Hematopoietic multipotent progenitor cell treated with erythropoietin and hydrocortisone succinate and interleukin-3 and kit ligand, for 8 days (in vitro differentiated cells): ENCODE data around the gene RPUSD1.

Source experiments
- DNase-seq: peaks from one replicate; pipeline ENCODE4 v3.0.0-alpha.2; 2015

Gene RPUSD1

GRCh38 chr16:818592-818991 is 30.4 kb upstream of the RPUSD1 start:
- no peak for DNase-seq

- DNase-seq = no peak
Measured at GRCh38 chr16:818132-818531, 30.0 kb upstream of the RPUSD1 start.

DNA sequence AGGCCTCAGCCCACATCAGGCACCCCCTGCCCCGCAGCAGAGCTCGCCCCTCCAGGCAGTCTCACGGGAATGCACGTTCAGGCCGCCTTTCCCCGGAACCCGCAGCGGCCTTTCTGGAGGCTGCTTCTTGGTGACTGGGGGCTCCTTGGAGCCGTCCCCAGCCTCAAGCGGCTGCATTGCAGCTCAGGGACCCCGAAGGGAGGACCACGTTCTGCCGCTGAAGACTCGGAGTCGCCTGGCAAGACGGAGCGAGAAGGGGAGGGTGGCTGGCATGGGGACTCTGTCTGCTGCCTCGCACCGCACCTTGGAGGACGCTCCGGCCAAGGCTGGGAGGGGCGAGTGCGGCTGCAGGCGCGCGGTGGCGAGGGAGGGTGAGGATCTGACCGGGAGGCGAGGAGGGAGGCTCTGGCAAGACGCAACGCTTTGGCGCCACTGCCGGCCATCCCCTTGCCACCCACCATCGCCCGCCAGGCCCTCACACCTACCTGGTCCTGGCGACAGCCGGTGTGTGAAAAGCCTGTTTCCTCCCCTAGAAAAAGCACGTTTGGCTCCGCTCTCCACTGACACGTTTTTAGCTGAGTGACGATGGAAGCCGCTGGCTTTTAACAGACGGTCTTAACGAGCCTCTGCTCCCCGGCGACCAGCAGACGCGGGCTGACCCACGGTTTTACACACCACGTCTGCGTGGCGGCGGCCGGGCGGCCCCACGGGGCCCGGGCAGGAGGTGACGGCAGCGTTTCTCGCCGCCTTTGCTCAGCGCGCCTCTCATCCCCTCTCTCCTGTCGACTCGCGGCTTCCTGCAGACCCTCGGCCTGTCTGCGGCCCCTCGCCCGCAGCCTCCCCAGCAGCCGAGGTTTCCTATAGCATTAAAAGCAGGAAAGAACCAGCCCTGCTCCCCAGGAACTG is 29.1 kb upstream of the RPUSD1 start:
- DNase-seq = no peak

DNA sequence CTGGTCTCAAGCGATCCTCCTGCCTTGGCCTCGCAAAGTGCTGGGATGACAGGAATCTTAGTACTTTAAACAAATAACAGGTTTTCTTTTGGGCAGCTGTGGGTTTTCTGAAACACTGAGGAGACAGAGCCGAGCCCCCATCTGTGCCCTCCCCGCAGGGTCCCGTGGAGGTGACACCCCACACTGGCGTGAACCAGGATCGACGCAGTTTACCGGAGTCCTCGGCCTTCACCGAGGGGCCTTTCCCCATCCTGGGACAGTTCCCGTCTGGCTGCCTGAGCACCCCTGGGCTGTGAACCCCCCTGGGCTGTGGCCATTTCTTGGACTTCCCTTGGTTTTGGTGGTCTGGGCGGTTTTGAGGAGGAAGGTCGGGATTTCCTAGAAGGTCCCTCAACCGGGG is 27.7 kb upstream of the RPUSD1 start:
- no peak for DNase-seq

- DNase-seq = no peak
Measured at GRCh38 chr16:814974-815373, 26.8 kb upstream of the RPUSD1 start.

DNA sequence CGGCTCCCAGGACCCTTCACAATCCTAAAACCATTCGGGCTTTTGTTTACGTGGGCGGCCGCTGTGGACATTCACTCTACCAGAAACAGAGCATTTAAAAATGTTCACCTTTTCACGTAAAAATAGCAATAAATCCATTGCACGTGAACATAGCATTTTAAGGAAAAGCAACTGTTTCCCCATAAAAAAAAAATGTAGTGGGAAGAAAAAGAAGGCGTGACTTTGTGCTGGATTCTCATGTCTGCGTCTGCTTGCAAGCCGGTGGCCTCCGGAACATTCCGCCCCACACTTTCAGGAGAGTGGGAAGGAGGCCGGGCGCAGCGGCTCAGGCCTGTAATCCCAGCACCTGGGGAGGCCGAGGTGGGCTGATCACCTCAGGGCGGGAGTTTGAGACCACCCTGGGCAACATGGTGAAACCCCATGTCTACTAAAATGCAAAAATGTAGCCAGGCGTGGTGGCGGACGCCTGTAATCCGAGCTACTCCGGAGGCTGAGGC is 25.8 kb upstream of the RPUSD1 start:
- DNase-seq = no peak

DNA sequence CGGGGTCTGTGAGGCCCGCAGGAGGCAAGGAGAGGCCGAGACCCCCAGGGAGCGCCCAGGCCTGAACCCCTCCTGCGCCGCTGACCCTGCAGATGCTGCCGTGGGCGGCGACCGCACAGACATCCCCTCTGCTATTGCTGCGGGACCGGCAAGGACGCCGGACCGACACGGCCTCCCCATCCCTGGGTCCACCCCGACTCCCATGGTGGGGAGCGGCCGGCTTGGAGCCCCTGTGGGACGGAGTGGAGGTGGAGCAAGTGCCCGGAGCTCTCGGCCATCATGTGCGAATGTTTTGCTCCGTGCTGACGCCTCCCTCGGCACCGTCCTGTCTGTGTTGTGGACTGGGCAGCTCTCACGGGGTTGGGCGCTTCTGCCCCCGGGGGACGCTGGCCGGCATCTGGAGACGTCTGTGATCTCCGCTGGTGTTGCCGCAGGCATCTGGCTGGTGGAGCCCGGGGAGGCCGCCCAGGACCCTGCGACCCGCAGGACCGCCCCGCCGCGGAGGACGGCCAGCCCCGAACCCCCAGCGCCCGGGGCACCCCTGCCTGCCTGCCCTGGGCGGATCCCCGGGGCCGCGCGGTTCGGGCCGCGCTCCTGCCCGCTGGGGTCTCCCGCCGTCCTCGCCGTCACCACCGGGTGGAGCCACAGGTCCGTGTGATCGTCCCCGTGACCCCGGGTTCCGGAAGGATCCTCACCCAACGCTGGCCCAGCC is 25.2 kb upstream of the RPUSD1 start:
- peak; percentile 30 for DNase-seq

DNA sequence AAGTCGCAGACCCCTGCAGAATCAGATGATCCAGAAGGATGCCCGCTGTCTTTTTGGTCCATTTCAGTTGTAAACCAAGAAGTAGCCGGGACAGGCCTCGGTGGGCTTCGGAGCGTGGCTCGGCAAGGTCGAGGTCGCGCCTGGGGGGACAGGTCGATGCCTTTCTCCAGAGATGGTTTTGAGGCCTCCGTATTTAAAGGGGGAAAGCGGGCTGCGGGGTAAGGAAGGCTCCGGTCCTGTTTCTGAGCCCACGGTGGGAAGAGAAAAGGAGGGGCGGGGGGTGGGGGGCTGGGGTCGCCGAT is 19.9 kb upstream of the RPUSD1 start:
- no peak for DNase-seq

DNA sequence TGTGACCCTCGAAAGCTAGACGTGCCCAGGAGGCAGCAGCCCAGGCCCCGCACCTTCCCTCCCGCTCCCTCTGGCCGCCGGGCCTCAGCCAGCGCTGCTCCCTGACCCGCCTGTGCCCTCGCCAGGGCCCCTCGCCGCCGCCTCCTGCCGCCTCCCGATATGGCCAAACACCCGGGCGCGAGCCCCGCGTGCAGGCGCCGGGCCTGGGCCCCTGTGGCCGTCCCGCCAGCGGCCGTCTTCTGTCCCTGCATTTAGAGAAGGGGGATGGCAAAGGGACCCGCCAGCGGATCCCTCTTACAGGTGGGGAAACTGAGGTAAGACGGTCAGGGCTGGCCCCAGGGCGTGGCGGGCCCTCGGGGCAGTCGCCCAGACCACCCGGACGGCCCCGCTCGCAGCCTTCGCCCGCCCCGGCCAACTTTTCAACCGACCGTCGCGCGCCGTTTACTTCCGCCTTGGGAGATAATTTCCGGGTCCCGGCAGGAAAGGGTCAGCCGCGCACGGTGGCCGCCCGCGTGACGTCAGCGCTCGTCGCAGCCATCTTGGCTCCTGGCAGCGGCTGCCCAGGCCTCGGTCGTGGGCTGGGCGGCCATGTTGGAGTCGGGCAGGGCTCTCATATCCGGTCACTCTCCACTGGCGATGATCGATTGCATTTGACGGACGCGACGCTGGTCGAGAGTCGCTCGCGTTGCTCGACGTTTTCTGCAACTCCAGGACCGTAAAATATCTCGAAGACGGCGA is 19.3 kb upstream of the RPUSD1 start:
- DNase-seq = peak; percentile 89

GRCh38 chr16:805474-805873 is 17.3 kb upstream of the RPUSD1 start:
- DNase-seq = no peak

DNA sequence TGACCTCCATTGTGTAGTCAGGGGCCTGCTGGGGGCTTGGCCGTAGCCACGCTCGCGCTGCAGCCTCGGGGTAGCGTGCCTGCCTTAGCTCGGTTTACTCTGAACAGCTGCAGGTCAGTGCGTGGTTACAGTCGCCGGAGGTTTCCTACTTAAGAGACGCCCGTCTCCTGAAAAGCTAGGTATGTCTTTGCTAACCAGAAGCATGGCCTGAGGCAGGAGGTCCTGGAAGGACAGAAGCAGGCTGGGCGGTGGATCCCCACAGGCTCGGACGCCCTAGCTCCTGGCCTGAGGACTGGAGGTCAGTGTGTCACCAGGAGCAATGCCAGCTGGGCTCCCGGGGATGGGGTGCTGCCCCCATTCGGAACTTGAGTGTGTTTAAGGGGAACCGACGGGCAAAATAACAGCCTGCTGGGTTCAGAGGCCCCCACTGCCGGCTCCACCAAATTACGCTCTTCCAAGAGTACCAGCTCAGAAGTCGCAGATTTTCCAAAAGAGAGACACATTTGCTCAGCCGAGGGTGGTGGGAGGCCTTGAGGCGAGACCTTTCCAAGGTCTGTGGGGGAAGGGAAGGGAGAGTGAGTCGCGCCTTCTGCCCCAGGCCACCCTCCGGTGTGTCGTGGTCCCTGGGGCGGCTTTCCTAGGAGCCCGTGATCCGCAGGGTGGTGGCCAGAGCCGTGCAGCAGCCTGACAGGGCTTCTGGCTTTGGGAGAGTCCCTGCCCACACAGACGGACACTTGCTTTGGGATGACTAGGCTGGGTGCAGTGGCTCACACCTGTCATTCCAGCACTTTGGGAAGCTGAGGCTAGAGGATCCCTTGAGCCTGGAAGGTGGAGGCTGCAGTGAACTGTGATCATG is 16.2 kb upstream of the RPUSD1 start:
- DNase-seq = no peak

GRCh38 chr16:803754-804080 is 15.5 kb upstream of the RPUSD1 start:
- DNase-seq = no peak

- DNase-seq = no peak
Measured at GRCh38 chr16:802914-803753, 15.0 kb upstream of the RPUSD1 start.

GRCh38 chr16:802461-802860 is 14.3 kb upstream of the RPUSD1 start:
- no peak for DNase-seq

DNA sequence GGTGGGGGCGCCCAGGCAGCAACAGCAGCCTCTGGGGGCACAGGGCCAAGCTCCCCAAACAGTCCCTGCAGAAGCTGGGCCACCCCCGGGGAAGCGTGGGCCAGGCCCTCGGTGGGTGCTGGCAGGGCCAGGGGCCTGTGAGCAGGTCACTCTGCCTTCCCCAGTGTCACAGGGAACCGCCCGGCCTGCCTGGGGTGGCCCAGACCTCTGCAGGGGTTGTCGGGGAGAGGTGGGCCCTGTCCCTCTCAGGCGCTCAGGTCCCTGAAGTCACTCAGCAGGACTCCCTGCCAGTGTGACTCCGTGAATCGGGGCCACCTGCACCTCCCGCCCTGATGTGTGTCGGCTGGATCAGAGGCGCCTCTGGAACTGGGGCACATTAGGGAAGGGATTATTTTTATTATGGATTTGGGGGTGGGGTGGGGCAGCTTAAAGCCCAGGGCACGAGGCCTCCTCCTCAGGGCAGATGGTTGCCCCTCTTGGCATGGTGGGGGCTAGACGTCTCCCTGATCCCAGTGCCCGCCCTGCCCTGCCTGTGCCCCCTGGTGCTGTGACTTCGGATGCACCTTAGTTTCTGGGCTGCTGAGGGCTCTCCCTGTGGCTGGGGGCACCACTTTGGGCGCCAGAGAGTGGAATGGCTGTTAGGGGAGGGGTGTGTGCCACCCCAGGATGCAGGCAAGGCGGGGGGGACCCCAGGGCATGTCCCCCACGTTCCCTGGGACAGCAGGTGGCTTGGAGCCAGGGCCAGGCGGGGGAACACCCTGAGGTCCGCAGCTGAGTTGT is 13.6 kb upstream of the RPUSD1 start:
- no peak for DNase-seq

GRCh38 chr16:800834-801511 is 12.8 kb upstream of the RPUSD1 start:
- no peak for DNase-seq

- DNase-seq = no peak
Measured at GRCh38 chr16:799948-800833, 12.0 kb upstream of the RPUSD1 start, which contains the start of gene GNG13. TSS of gene GNG13 (minus strand) at chr16:800734. CDS start at chr16:799077, 1,657 bp downstream.

GRCh38 chr16:799111-799947 is 11.1 kb upstream of the RPUSD1 start:
- DNase-seq = no peak
